ENCODE measurements around the gene UBE2D2. TPM values are rescaled to one million over a fixed set of nuclear protein-coding genes. Genes with fewer than 3 reads are reported as not detected.

UBE2D2 gene
- total RNA-seq, 1 donor, result 36.6 TPM

- peak in 2 of 3 donors; percentile 95 to 98 for DNase-seq (ENCODE audit: low read depth in 2 of 3, low spot score in 2 of 3)
Measured at GRCh38 chr5:139669662-139670368, 108.7 kb downstream of the UBE2D2 start.

- peak in 2 of 3 donors; percentile 88 to 97 for DNase-seq (ENCODE audit: low read depth in 2 of 3, low spot score in 2 of 3)
Measured at GRCh38 chr5:139670369-139671095, 109.4 kb downstream of the UBE2D2 start.

GRCh38 chr5:139671096-139671841 lies 110.1 kb downstream of the UBE2D2 start:
- no peak for DNase-seq (ENCODE audit: low read depth in 2 of 3, low spot score in 2 of 3)

- DNase-seq (ENCODE audit: low read depth in 2 of 3, low spot score in 2 of 3), result no peak
Measured at GRCh38 chr5:139675213-139675612, 114.1 kb downstream of the UBE2D2 start.

- no peak for DNase-seq (ENCODE audit: low read depth in 2 of 3, low spot score in 2 of 3)
Measured at GRCh38 chr5:139675825-139676224, 114.7 kb downstream of the UBE2D2 start.

GRCh38 chr5:139676406-139676805 lies 115.3 kb downstream of the UBE2D2 start:
- no peak for DNase-seq (ENCODE audit: low read depth in 2 of 3, low spot score in 2 of 3)

GRCh38 chr5:139676951-139677735 lies 116.0 kb downstream of the UBE2D2 start:
- no peak for DNase-seq (ENCODE audit: low read depth in 2 of 3, low spot score in 2 of 3)

Small RNA genes lying within 50 kb of the gene (small RNA-seq; reads per million reads assigned to genes)
- not detected for gene RF00019

Other genes starting within 250 kb of the UBE2D2 start
- 70.6 TPM for gene PAIP2, start 219.5 kb upstream of the UBE2D2 start, total RNA-seq
- 7.0 TPM for gene SLC23A1, start 178.0 kb upstream of the UBE2D2 start, total RNA-seq
- 90.8 TPM for gene MZB1, start 171.4 kb upstream of the UBE2D2 start, total RNA-seq
- 2.4 TPM for gene PROB1, start 166.2 kb upstream of the UBE2D2 start, total RNA-seq
- 2.2 TPM for gene SPATA24, start 157.2 kb upstream of the UBE2D2 start, total RNA-seq
- gene DNAJC18, start 121.8 kb upstream of the UBE2D2 start, total RNA-seq, result 4.6 TPM
- not detected for gene ECSCR, start 98.6 kb upstream of the UBE2D2 start, total RNA-seq
- under 0.01 TPM for gene SMIM33, start 90.3 kb upstream of the UBE2D2 start, total RNA-seq
- gene STING1, start 78.6 kb upstream of the UBE2D2 start, total RNA-seq, result 353 TPM
- 317 TPM for gene CXXC5, start 87.0 kb downstream of the UBE2D2 start, total RNA-seq
- gene PSD2, start 234.5 kb downstream of the UBE2D2 start, total RNA-seq, result 0.27 TPM